Activated naive CD8-positive, alpha-beta T cell treated with anti-CD3 and anti-CD28 coated beads, Interleukin-2, amount 50 U/mL, for 16 hours (primary cell): ENCODE results near the gene LCAT.

Experiments
- DNase-seq: peaks from one replicate; pipeline ENCODE4 v3.0.0-alpha.2; 2020; ENCODE audit warnings: low read depth, low spot score

The LCAT gene

GRCh38 chr16:67909056-67909742, 34.7 kb downstream of the LCAT start:
- no peak for DNase-seq

GRCh38 chr16:67907397-67908180, 36.3 kb downstream of the LCAT start:
- no peak for DNase-seq

GRCh38 chr16:67902831-67903230, 41.1 kb downstream of the LCAT start:
- DNase-seq = no peak

GRCh38 chr16:67901734-67902133, 42.2 kb downstream of the LCAT start:
- no peak for DNase-seq

GRCh38 chr16:67897231-67897630, 46.7 kb downstream of the LCAT start:
- DNase-seq = no peak

- no peak for DNase-seq
Observed at GRCh38 chr16:67893743-67894399, 50.0 kb downstream of the LCAT start.

- DNase-seq = peak; percentile 88
Observed at GRCh38 chr16:67892899-67893742, 50.8 kb downstream of the LCAT start, which contains the start of gene PSKH1. Gene PSKH1, plus strand, starts transcription at chr16:67893254. Its CDS starts 15,496 bp downstream, at chr16:67908750.

- DNase-seq = no peak
Observed at GRCh38 chr16:67892375-67892774, 51.5 kb downstream of the LCAT start.
